GM21528 (cell line): ENCODE measurements around the gene DDX19B.
A peak's percentile ranks its signal among the peaks of the same experiment; 100 is the strongest.
"Not testable (repeated sequence)": the region's sequence is repeated elsewhere in the genome, so short reads cannot be mapped to it uniquely, and the experiment has no call there.

Experiments
- ATAC-seq: cut with Tn5 transposase; IDR thresholded peaks from one replicate; pipeline ENCODE4 v1.9.1; 2021; ENCODE audit warnings: mild to moderate bottlenecking, moderate library complexity; ENCODE audit not compliant: unreplicated experiment, low FRiP score

Gene DDX19B

GRCh38 chr16:70298988-70299938, at the start of gene DDX19B:
Gene DDX19B (plus strand): TSS chr16:70299186. CDS start chr16:70299298, 112 bp downstream.
- ATAC-seq = peak; percentile 67

- ATAC-seq = not testable (repeated sequence)
Measured at GRCh38 chr16:70249697-70250096, 49.3 kb upstream of the DDX19B start.

GRCh38 chr16:70250748-70251628, 48.0 kb upstream of the DDX19B start:
- peak; percentile 43 for ATAC-seq

- ATAC-seq = peak; percentile 78
Measured at GRCh38 chr16:70251629-70252354, 47.2 kb upstream of the DDX19B start, which contains the start of gene EXOSC6. Gene EXOSC6 (minus strand): TSS chr16:70251940. CDS start chr16:70251900, 40 bp downstream.

- no peak for ATAC-seq
Measured at GRCh38 chr16:70252355-70252988, 46.5 kb upstream of the DDX19B start.

- ATAC-seq = no peak
Measured at GRCh38 chr16:70253291-70254106, 45.5 kb upstream of the DDX19B start.

- no peak for ATAC-seq
Measured at GRCh38 chr16:70254180-70254964, 44.6 kb upstream of the DDX19B start.

GRCh38 chr16:70254965-70255286, 44.1 kb upstream of the DDX19B start:
- ATAC-seq = no peak

GRCh38 chr16:70255574-70255973, 43.4 kb upstream of the DDX19B start:
- no peak for ATAC-seq

GRCh38 chr16:70257391-70257790, 41.6 kb upstream of the DDX19B start:
- ATAC-seq = no peak

GRCh38 chr16:70258065-70258464, 40.9 kb upstream of the DDX19B start:
- ATAC-seq = no peak

- no peak for ATAC-seq
Measured at GRCh38 chr16:70258946-70259345, 40.0 kb upstream of the DDX19B start.

GRCh38 chr16:70259903-70260302, 39.1 kb upstream of the DDX19B start:
- not testable (repeated sequence) for ATAC-seq

- ATAC-seq = no peak
Measured at GRCh38 chr16:70267516-70267915, 31.5 kb upstream of the DDX19B start.

- ATAC-seq = not testable (repeated sequence)
Measured at GRCh38 chr16:70267922-70268321, 31.1 kb upstream of the DDX19B start.

- ATAC-seq = no peak
Measured at GRCh38 chr16:70269471-70269870, 29.5 kb upstream of the DDX19B start.

- no peak for ATAC-seq
Measured at GRCh38 chr16:70270176-70270575, 28.8 kb upstream of the DDX19B start.

- ATAC-seq = no peak
Measured at GRCh38 chr16:70271696-70272095, 27.3 kb upstream of the DDX19B start.
